Measurements from ENCODE around the gene GRIN2A.
"Not testable (repeated sequence)": the region's sequence is repeated elsewhere in the genome, so short reads cannot be mapped to it uniquely, and the experiment has no call there.

GRIN2A gene

GRCh38 chr16:9885467-9885866, 296.8 kb downstream of the GRIN2A start:
- no peak overlapping the region for H3K4me3 ChIP-seq (ENCODE audit: low read length)
- no peaks in the 10 kb centered on the region for H3K36me3 ChIP-seq (replicated peaks; ENCODE audit: insufficient read depth, low read length)
- no peak for DNase-seq
- no peaks in the 10 kb centered on the region for H3K4me1 ChIP-seq (ENCODE audit: low read length)
- no peaks in the 10 kb centered on the region for H3K27me3 ChIP-seq (replicated peaks; ENCODE audit: insufficient read depth, low read length)
- no peak overlapping the region for H3K27ac ChIP-seq (ENCODE audit: low read length)
- H3K79me2 ChIP-seq (ENCODE audit: low read length): no peaks in the 10 kb centered on the region
- no peaks in the 10 kb centered on the region for H3K9me2 ChIP-seq (replicated peaks; ENCODE audit: insufficient read depth, low read length)
- no peak overlapping the region for H2AFZ ChIP-seq (ENCODE audit: low read length)
- H4K20me1 ChIP-seq (ENCODE audit: insufficient read depth, low read length): no peaks in the 10 kb centered on the region
- no peak overlapping the region for H3K4me2 ChIP-seq (ENCODE audit: low read depth, low read length)
- TF ChIP-seq EZH2 (optimal IDR thresholded peaks at IDR 0.05; ENCODE audit: low read depth, low read length): no peak
- TF ChIP-seq EZH2phosphoT487 (IDR thresholded peaks at IDR 0.05; ENCODE audit: low read length): no peak
- TF ChIP-seq CTCF (IDR thresholded peaks at IDR 0.05; ENCODE audit: low read length): no peak
- H3F3A ChIP-seq (ENCODE audit: insufficient read depth, low read length): no peaks in the 10 kb centered on the region
- no peak overlapping the region for H3K9ac ChIP-seq (ENCODE audit: low read length)
- no peaks in the 10 kb centered on the region for H3K9me3 ChIP-seq (replicated peaks; ENCODE audit: insufficient read depth, low read length)

- not testable (repeated sequence) for H3K4me2 ChIP-seq (ENCODE audit: low read depth, low read length); DNase-seq; H4K20me1 ChIP-seq (ENCODE audit: insufficient read depth, low read length)
Measured at GRCh38 chr16:9875981-9876380, 306.2 kb downstream of the GRIN2A start.

GRCh38 chr16:9874219-9874618, 308.0 kb downstream of the GRIN2A start:
- no peaks in the 10 kb centered on the region for H3K79me2 ChIP-seq (ENCODE audit: low read length)
- no peak overlapping the region for H3K4me3 ChIP-seq (ENCODE audit: low read length)
- no peak overlapping the region for H3K4me2 ChIP-seq (ENCODE audit: low read depth, low read length)
- no peaks in the 10 kb centered on the region for H4K20me1 ChIP-seq (ENCODE audit: insufficient read depth, low read length)
- H2AFZ ChIP-seq (ENCODE audit: low read length): no peak overlapping the region
- H3K9me3 ChIP-seq (replicated peaks; ENCODE audit: insufficient read depth, low read length): no peaks in the 10 kb centered on the region
- no peaks in the 10 kb centered on the region for H3K27me3 ChIP-seq (replicated peaks; ENCODE audit: insufficient read depth, low read length)
- H3F3A ChIP-seq (ENCODE audit: insufficient read depth, low read length): no peaks in the 10 kb centered on the region
- no peaks in the 10 kb centered on the region for H3K36me3 ChIP-seq (replicated peaks; ENCODE audit: insufficient read depth, low read length)
- H3K4me1 ChIP-seq (ENCODE audit: low read length): no peaks in the 10 kb centered on the region
- H3K9me2 ChIP-seq (replicated peaks; ENCODE audit: insufficient read depth, low read length): no peaks in the 10 kb centered on the region
- no peak for DNase-seq
- TF ChIP-seq CTCF (IDR thresholded peaks at IDR 0.05; ENCODE audit: low read length) (no peak), EZH2 (optimal IDR thresholded peaks at IDR 0.05; ENCODE audit: low read depth, low read length) (no peak), EZH2phosphoT487 (IDR thresholded peaks at IDR 0.05; ENCODE audit: low read length) (no peak)
- H3K9ac ChIP-seq (ENCODE audit: low read length): no peak overlapping the region
- no peak overlapping the region for H3K27ac ChIP-seq (ENCODE audit: low read length)

More at GRCh38 chr16:9875981-9876380, 306.2 kb downstream of the GRIN2A start:
- not testable (repeated sequence) for H3K79me2 ChIP-seq (ENCODE audit: low read length); H3K4me1 ChIP-seq (ENCODE audit: low read length); H3K27ac ChIP-seq (ENCODE audit: low read length); H3F3A ChIP-seq (ENCODE audit: insufficient read depth, low read length); H3K9ac ChIP-seq (ENCODE audit: low read length); H3K36me3 ChIP-seq (replicated peaks; ENCODE audit: insufficient read depth, low read length); H3K9me2 ChIP-seq (replicated peaks; ENCODE audit: insufficient read depth, low read length); H2AFZ ChIP-seq (ENCODE audit: low read length); H3K9me3 ChIP-seq (replicated peaks; ENCODE audit: insufficient read depth, low read length); H3K4me3 ChIP-seq (ENCODE audit: low read length); H3K27me3 ChIP-seq (replicated peaks; ENCODE audit: insufficient read depth, low read length)

GRCh38 chr16:9870962-9871361, 311.3 kb downstream of the GRIN2A start:
- H3K79me2 ChIP-seq (ENCODE audit: low read length): no peaks in the 10 kb centered on the region
- no peaks in the 10 kb centered on the region for H3K36me3 ChIP-seq (replicated peaks; ENCODE audit: insufficient read depth, low read length)
- H4K20me1 ChIP-seq (ENCODE audit: insufficient read depth, low read length): no peaks in the 10 kb centered on the region
- no peak for TF ChIP-seq EZH2 (optimal IDR thresholded peaks at IDR 0.05; ENCODE audit: low read depth, low read length)
- no peak for TF ChIP-seq CTCF (IDR thresholded peaks at IDR 0.05; ENCODE audit: low read length)
- no peak for TF ChIP-seq EZH2phosphoT487 (IDR thresholded peaks at IDR 0.05; ENCODE audit: low read length)
- no peak overlapping the region for H2AFZ ChIP-seq (ENCODE audit: low read length)
- no peak overlapping the region for H3K9ac ChIP-seq (ENCODE audit: low read length)
- DNase-seq: no peak
- H3K9me2 ChIP-seq (replicated peaks; ENCODE audit: insufficient read depth, low read length): no peaks in the 10 kb centered on the region
- no peak overlapping the region for H3K27ac ChIP-seq (ENCODE audit: low read length)
- H3K4me2 ChIP-seq (ENCODE audit: low read depth, low read length): no peak overlapping the region
- no peaks in the 10 kb centered on the region for H3K9me3 ChIP-seq (replicated peaks; ENCODE audit: insufficient read depth, low read length)
- H3F3A ChIP-seq (ENCODE audit: insufficient read depth, low read length): no peaks in the 10 kb centered on the region
- H3K4me1 ChIP-seq (ENCODE audit: low read length): no peaks in the 10 kb centered on the region
- no peaks in the 10 kb centered on the region for H3K27me3 ChIP-seq (replicated peaks; ENCODE audit: insufficient read depth, low read length)
- H3K4me3 ChIP-seq (ENCODE audit: low read length): no peak overlapping the region
